Glutamatergic neuron (in vitro differentiated cells): Measurements from ENCODE around the gene MTMR11. TPM values are rescaled to one million over a fixed set of nuclear protein-coding genes. Genes with fewer than 3 reads are reported as not detected.
A peak's percentile ranks its signal among the peaks of the same experiment; 100 is the strongest.
"Not testable (repeated sequence)": the region's sequence is repeated elsewhere in the genome, so short reads cannot be mapped to it uniquely, and the experiment has no call there.

Experiments
- DNase-seq: peaks from one replicate; pipeline ENCODE4 v3.0.0; 2022
- H3K27ac Mint-ChIP-seq: one replicate; pipeline ENCODE4 v1.8.0; 2020; ENCODE audit warnings: mild to moderate bottlenecking, mixed read lengths, inconsistent platforms; ENCODE audit not compliant: unreplicated experiment
- H3K27me3 Mint-ChIP-seq: one replicate; pipeline ENCODE4 v1.8.0; 2020; ENCODE audit warnings: mild to moderate bottlenecking, moderate library complexity, mixed read lengths, inconsistent platforms; ENCODE audit not compliant: unreplicated experiment
- H3K36me3 Mint-ChIP-seq: one replicate; pipeline ENCODE4 v1.8.0; 2020; ENCODE audit warnings: mild to moderate bottlenecking, mixed read lengths, inconsistent platforms; ENCODE audit not compliant: unreplicated experiment
- H3K4me1 Mint-ChIP-seq: one replicate; pipeline ENCODE4 v1.8.0; 2020; ENCODE audit warnings: mild to moderate bottlenecking, low read depth, mixed read lengths, inconsistent platforms; ENCODE audit not compliant: unreplicated experiment
- H3K4me3 Mint-ChIP-seq: one replicate; pipeline ENCODE4 v1.8.0; 2020; ENCODE audit warnings: mild to moderate bottlenecking, mixed read lengths, inconsistent platforms; ENCODE audit not compliant: unreplicated experiment
- H3K9me3 Mint-ChIP-seq: one replicate; pipeline ENCODE4 v1.8.0; 2020; ENCODE audit warnings: mild to moderate bottlenecking, moderate library complexity, mixed read lengths, inconsistent platforms; ENCODE audit not compliant: unreplicated experiment
- total RNA-seq: library from RNA; stranded (reverse); fragmentation: NEBNext Ultra II Directional; extraction: Animal tissue kit (Norgen Biotek cat#: 25700); gene quantifications from one replicate; pipeline ENCODE4 v1.2.1, GENCODE V29; 2021; ENCODE audit not compliant: unreplicated experiment
- TF ChIP-seq, protein P1 (sequence below): fragments of 200-600 bp; sonication (generic); IDR thresholded peaks from one replicate; pipeline ENCODE4 v1.5.0; 2021; ENCODE audit not compliant: partially characterized antibody, unreplicated experiment

The MTMR11 gene
- total RNA-seq, 1 donor from 2014 or later = 2.6 TPM

DNA sequence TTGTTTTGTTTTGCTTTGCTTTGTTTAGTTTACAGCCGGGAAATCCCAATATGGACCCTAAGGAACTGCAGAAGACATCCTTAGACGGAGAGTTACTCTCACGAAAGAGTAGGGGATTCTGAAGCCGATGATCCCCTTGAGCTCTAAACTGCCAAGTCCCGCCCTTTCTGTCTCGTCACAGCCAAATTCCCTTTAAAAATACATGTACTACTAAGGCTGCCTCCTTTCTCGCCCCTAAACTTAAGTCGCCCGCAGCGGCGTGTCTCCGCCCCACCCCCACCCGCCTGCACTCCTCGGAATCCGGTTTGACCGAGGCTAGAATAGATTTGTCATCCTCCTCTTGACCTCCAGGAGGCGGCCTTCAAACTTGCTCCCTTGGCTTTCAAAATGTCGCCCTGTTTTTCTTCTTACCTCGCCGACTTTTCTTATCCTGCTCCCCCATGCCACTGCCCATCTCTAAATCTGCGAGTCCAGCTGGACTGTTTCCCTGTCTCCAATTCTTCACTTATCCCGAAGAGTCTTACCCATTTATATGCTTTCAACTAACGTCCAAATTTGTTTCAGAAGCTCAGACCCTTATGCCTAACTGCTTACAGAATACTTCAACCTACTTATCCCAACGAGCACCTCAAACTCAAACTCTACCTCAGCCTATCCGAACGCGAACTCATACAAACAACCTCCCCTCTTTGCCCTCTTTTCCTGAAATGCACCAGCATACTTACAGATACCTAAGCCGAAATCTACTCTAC lies 48.3 kb downstream of the MTMR11 start:
- Mint-ChIP-seq H3K4me3 (no peak overlapping the region), H3K27me3 (peaks cover 3% of the 10 kb centered on the region), H3K27ac (no peak overlapping the region), H3K9me3 (peaks cover 4% of the 10 kb centered on the region), H3K4me1 (no peaks in the 10 kb centered on the region), H3K36me3 (no peaks in the 10 kb centered on the region)
- peak; percentile 75 for DNase-seq
- TF ChIP-seq, protein P1, sequence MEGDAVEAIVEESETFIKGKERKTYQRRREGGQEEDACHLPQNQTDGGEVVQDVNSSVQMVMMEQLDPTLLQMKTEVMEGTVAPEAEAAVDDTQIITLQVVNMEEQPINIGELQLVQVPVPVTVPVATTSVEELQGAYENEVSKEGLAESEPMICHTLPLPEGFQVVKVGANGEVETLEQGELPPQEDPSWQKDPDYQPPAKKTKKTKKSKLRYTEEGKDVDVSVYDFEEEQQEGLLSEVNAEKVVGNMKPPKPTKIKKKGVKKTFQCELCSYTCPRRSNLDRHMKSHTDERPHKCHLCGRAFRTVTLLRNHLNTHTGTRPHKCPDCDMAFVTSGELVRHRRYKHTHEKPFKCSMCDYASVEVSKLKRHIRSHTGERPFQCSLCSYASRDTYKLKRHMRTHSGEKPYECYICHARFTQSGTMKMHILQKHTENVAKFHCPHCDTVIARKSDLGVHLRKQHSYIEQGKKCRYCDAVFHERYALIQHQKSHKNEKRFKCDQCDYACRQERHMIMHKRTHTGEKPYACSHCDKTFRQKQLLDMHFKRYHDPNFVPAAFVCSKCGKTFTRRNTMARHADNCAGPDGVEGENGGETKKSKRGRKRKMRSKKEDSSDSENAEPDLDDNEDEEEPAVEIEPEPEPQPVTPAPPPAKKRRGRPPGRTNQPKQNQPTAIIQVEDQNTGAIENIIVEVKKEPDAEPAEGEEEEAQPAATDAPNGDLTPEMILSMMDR = peak; percentile 74

DNA sequence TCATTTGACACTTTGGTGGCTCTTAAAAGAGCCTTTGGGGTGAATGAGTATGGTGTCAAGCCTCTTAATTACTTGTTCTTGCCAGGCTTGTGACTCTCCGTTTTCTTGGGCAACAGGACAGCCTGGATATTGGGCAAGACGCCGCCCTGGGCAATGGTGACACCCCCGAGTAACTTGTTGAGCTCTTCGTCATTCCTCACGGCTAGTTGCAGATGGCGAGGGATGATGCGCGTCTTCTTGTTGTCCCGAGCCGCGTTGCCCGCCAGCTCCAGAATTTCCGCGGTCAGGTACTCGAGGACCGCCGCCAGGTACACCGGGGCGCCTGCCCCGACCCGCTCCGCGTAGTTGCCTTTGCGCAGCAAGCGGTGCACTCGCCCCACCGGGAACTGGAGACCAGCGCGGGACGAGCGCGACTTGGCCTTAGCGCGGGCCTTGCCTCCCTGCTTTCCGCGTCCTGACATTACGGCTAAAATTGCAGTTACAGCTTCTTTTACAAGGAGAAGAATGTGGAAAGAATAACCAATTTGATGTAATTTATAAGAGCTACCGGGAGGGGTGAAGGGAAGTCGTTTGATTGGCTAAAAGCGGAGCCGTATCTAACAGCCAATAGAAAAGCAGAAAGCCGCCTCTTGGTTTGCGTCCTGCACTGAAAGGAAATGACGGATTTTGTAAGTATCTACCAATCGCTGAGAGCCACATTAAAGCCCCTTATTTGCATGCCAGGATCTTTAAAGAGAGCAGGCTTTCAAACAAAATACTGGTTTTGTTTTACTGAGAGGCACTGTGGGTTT lies 49.0 kb downstream of the MTMR11 start:
- no peak overlapping the region for H3K27ac Mint-ChIP-seq
- H3K36me3 Mint-ChIP-seq = no peaks in the 10 kb centered on the region
- TF ChIP-seq, protein P1 = no peak
- DNase-seq = peak; percentile 48
- H3K27me3 Mint-ChIP-seq = peaks cover 3% of the 10 kb centered on the region
- H3K4me3 Mint-ChIP-seq = no peak overlapping the region
- H3K4me1 Mint-ChIP-seq = no peaks in the 10 kb centered on the region
- H3K9me3 Mint-ChIP-seq = peaks cover 4% of the 10 kb centered on the region

GRCh38 chr1:149887196-149887455 lies 49.6 kb downstream of the MTMR11 start:
- H3K9me3 Mint-ChIP-seq, H3K27ac Mint-ChIP-seq: not testable (repeated sequence)

DNA sequence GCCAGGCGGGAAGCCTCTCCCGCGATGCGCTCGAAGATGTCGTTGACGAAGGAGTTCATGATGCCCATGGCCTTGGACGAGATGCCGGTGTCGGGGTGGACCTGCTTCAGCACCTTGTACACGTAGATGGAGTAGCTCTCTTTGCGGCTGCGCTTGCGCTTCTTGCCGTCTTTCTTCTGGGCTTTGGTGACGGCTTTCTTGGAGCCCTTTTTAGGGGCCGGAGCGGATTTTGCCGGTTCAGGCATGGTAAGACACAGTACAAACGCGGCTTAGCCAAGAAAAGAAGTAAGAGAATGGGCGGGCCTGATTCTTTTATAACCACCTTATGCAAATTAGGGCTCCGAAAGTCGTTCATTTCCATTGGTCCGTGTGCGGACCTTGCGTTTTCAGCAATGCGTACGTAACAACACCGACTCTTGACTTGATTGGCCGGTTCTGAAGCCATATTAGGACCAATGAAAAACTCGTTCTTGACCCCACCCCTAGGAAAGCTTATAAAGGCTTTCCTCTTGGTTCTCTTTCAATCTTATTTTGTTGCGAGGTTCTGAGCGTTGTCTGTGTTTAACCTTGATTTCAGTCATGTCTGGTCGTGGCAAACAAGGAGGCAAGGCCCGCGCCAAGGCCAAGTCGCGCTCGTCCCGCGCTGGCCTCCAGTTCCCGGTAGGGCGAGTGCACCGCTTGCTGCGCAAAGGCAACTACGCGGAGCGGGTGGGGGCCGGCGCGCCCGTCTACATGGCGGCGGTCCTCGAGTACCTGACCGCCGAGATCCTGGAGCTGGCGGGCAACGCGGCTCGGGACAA lies 50.1 kb downstream of the MTMR11 start:
- Mint-ChIP-seq H3K27ac (no peak overlapping the region), H3K4me3 (no peak overlapping the region), H3K9me3 (peaks cover 4% of the 10 kb centered on the region), H3K27me3 (peaks cover 3% of the 10 kb centered on the region), H3K4me1 (no peaks in the 10 kb centered on the region), H3K36me3 (no peaks in the 10 kb centered on the region)
- peak; percentile 60 for DNase-seq
- TF ChIP-seq, protein P1 = no peak

More at GRCh38 chr1:149887196-149887455, 49.6 kb downstream of the MTMR11 start:
- not testable (repeated sequence) for H3K36me3 Mint-ChIP-seq, H3K27me3 Mint-ChIP-seq, H3K4me3 Mint-ChIP-seq, H3K4me1 Mint-ChIP-seq, DNase-seq

DNA sequence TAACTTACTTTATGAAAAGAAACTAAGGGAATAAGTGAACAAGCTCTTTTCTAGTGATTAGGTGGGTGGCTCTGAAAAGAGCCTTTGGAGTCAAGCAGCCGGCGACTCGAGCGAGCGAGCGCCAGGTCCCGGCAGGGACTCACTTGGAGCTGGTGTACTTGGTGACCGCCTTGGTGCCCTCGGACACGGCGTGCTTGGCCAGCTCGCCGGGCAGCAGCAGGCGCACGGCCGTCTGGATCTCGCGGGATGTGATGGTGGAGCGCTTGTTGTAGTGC lies 50.6 kb downstream of the MTMR11 start:
- not testable (repeated sequence) for H3K27me3 Mint-ChIP-seq, H3K4me1 Mint-ChIP-seq, H3K36me3 Mint-ChIP-seq, DNase-seq, H3K9me3 Mint-ChIP-seq, H3K27ac Mint-ChIP-seq, H3K4me3 Mint-ChIP-seq
